ENCODE results near the gene PDIA2.

PDIA2 gene

DNA sequence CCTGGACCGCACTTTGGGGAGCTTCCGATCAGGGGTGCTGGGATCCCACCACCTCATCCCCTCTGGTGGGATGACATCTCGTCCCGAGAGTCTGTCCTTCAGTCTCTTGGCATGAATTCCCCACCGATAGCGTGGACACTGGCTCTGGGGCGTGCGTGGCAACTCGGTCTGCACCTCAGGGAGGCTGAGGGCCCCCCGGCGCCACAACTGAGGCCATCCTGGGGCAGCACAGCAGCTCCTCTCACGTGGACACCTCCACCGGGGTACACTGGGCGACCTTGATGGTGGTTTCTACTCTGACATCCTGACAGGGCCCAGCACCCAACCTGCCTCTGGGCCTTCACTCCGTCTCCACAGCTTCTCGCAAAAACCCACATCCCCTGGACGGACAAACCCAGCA lies 8.6 kb downstream of the PDIA2 start:
- Histone ChIP-seq H3K27me3 (ENCODE audit: insufficient read depth, poor library complexity, severe bottlenecking) (no peaks in the 10 kb centered on the region), H3K27ac (replicated peaks) (no peak overlapping the region), H3K4me3 (replicated peaks; ENCODE audit: insufficient read depth, low read length) (no peak overlapping the region)
- DNase-seq (ENCODE audit: low read depth in 1 of 2, low spot score in 1 of 2), result no peak
- TF ChIP-seq, protein P1, sequence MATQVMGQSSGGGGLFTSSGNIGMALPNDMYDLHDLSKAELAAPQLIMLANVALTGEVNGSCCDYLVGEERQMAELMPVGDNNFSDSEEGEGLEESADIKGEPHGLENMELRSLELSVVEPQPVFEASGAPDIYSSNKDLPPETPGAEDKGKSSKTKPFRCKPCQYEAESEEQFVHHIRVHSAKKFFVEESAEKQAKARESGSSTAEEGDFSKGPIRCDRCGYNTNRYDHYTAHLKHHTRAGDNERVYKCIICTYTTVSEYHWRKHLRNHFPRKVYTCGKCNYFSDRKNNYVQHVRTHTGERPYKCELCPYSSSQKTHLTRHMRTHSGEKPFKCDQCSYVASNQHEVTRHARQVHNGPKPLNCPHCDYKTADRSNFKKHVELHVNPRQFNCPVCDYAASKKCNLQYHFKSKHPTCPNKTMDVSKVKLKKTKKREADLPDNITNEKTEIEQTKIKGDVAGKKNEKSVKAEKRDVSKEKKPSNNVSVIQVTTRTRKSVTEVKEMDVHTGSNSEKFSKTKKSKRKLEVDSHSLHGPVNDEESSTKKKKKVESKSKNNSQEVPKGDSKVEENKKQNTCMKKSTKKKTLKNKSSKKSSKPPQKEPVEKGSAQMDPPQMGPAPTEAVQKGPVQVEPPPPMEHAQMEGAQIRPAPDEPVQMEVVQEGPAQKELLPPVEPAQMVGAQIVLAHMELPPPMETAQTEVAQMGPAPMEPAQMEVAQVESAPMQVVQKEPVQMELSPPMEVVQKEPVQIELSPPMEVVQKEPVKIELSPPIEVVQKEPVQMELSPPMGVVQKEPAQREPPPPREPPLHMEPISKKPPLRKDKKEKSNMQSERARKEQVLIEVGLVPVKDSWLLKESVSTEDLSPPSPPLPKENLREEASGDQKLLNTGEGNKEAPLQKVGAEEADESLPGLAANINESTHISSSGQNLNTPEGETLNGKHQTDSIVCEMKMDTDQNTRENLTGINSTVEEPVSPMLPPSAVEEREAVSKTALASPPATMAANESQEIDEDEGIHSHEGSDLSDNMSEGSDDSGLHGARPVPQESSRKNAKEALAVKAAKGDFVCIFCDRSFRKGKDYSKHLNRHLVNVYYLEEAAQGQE (IDR thresholded peaks at IDR 0.05; ENCODE audit: insufficient replicate concordance, low read depth), result no peak
- TF ChIP-seq, protein P2, sequence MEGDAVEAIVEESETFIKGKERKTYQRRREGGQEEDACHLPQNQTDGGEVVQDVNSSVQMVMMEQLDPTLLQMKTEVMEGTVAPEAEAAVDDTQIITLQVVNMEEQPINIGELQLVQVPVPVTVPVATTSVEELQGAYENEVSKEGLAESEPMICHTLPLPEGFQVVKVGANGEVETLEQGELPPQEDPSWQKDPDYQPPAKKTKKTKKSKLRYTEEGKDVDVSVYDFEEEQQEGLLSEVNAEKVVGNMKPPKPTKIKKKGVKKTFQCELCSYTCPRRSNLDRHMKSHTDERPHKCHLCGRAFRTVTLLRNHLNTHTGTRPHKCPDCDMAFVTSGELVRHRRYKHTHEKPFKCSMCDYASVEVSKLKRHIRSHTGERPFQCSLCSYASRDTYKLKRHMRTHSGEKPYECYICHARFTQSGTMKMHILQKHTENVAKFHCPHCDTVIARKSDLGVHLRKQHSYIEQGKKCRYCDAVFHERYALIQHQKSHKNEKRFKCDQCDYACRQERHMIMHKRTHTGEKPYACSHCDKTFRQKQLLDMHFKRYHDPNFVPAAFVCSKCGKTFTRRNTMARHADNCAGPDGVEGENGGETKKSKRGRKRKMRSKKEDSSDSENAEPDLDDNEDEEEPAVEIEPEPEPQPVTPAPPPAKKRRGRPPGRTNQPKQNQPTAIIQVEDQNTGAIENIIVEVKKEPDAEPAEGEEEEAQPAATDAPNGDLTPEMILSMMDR (IDR thresholded peaks at IDR 0.05; ENCODE audit: insufficient read depth, low read length), result no peak
- TF ChIP-seq GABPA (IDR thresholded peaks at IDR 0.05; ENCODE audit: low read depth) (no peak), SPI1 (IDR thresholded peaks at IDR 0.05; ENCODE audit: borderline replicate concordance, low read depth) (no peak), POLR2AphosphoS5 (IDR thresholded peaks at IDR 0.05; ENCODE audit: low read depth) (no peak)

DNA sequence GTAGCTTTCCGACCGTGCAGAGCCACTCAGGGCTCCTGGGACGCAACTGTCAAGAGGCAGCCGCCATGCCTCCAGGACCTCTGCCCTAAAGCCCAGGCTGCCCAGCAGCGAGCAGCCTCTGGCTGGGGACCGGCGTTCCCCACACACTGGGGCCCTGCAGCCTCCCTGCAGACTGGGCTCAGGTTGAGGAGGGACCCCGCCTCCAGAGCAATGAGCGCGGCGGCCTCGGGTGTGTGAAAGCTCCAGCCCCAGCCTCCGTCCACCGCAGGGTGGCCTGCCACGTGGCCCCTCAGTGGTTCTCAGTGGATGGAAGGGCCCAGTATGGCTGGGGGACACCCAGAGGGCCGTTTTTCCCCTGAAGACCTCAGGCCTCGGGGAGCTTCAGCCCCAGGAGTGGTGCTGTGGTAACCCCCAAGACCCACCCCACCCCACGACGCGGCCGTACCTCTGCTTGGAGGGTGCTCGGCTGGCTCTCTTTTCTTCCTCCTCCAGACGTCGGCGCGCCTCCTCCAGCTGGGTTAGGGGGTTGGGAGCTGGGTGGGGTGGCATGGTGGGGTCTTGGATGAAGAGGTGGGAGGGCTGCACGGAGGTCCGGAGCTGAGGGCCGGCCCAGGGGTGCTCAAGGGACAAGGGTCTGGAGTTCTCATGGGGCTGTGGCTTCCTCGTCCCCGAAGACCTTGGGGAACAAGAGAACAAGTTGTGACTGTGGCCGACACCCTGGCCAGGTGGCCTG lies 10.2 kb downstream of the PDIA2 start:
- H3K4me3 ChIP-seq (replicated peaks; ENCODE audit: insufficient read depth, low read length), result no peak overlapping the region
- H3K27me3 ChIP-seq (ENCODE audit: insufficient read depth, poor library complexity, severe bottlenecking), result no peaks in the 10 kb centered on the region
- TF ChIP-seq, protein P1 (IDR thresholded peaks at IDR 0.05; ENCODE audit: insufficient replicate concordance, low read depth), result no peak
- TF ChIP-seq POLR2AphosphoS5 (IDR thresholded peaks at IDR 0.05; ENCODE audit: low read depth) (no peak), SPI1 (IDR thresholded peaks at IDR 0.05; ENCODE audit: borderline replicate concordance, low read depth) (no peak), GABPA (IDR thresholded peaks at IDR 0.05; ENCODE audit: low read depth) (no peak)
- TF ChIP-seq, protein P2 (IDR thresholded peaks at IDR 0.05; ENCODE audit: insufficient read depth, low read length), result no peak
- no peak for DNase-seq (ENCODE audit: low read depth in 1 of 2, low spot score in 1 of 2)
- H3K27ac ChIP-seq (replicated peaks), result no peak overlapping the region

DNA sequence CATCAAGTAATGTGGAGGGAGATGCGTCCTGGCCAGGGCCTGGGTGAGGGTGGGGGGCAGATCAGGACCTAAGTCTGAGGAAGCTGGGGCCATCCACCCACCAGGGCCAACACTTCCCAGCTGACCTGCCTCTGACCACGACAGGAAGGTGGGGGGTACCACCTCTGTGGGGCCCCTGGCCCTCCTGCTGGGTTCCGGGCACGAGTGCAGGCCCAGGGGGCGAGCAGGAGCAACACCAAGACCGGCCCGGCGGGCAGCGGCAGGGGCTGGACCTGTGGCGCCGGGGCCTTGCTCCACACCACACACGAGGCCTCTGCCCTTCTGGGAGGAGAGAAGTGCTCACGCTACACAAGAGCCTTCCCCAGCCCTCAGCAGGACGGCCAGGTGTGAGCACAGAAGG lies 13.3 kb downstream of the PDIA2 start:
- Histone ChIP-seq H3K27me3 (ENCODE audit: insufficient read depth, poor library complexity, severe bottlenecking) (no peaks in the 10 kb centered on the region), H3K27ac (replicated peaks) (no peak overlapping the region), H3K4me3 (replicated peaks; ENCODE audit: insufficient read depth, low read length) (no peak overlapping the region)
- TF ChIP-seq GABPA (IDR thresholded peaks at IDR 0.05; ENCODE audit: low read depth), result no peak
- TF ChIP-seq, protein P2 (IDR thresholded peaks at IDR 0.05; ENCODE audit: insufficient read depth, low read length), result no peak
- TF ChIP-seq SPI1 (IDR thresholded peaks at IDR 0.05; ENCODE audit: borderline replicate concordance, low read depth), result no peak
- TF ChIP-seq POLR2AphosphoS5 (IDR thresholded peaks at IDR 0.05; ENCODE audit: low read depth), result no peak
- TF ChIP-seq, protein P1 (IDR thresholded peaks at IDR 0.05; ENCODE audit: insufficient replicate concordance, low read depth), result no peak
- DNase-seq (ENCODE audit: low read depth in 1 of 2, low spot score in 1 of 2), result no peak

All from HL-60 (cell line).